OCI-LY3 (cell line): Measurements from ENCODE around the gene PAM.

Source experiments
- H2AFZ ChIP-seq: fragments of 200-600, 300-600 bp; shearing (Covaris generic); 2 replicates; pipeline ENCODE4 v1.6.0; 2014; ENCODE audit warnings: antibody characterized with exemption, low read depth, low read length
- H3K27ac ChIP-seq: fragments of 200-600, 300-600 bp; sonication (generic); 2 replicates; pipeline ENCODE4 v1.5.1; 2014; ENCODE audit warnings: mild to moderate bottlenecking, low read length, moderate library complexity, mixed read lengths
- H3K27me3 ChIP-seq: fragments of 200-600, 300-600 bp; sonication (generic); 2 replicates; pipeline ENCODE4 v1.6.1; 2014; ENCODE audit warnings: low read depth, low read length, mixed read lengths
- H3K36me3 ChIP-seq: fragments of 200-600, 300-600 bp; sonication (generic); replicated peaks from 2 replicates; pipeline ENCODE3; 2014; ENCODE audit warnings: low read depth, low read length, mixed read lengths
- H3K4me1 ChIP-seq: fragments of 300-600, 200-600 bp; sonication (generic); 2 replicates; pipeline ENCODE4 v1.6.1; 2014; ENCODE audit warnings: low read length, mixed read lengths
- H3K4me2 ChIP-seq: fragments of 200-600, 300-600 bp; sonication (generic); 2 replicates; pipeline ENCODE4 v1.6.1; 2014; ENCODE audit warnings: low read length, mixed read lengths
- H3K4me3 ChIP-seq: fragments of 300-600, 200-600 bp; sonication (generic); 2 replicates; pipeline ENCODE4 v1.5.1; 2014; ENCODE audit warnings: antibody characterized with exemption, mild to moderate bottlenecking, low read length, moderate library complexity
- H3K79me2 ChIP-seq: fragments of 300-600, 200-600 bp; shearing (Covaris generic); 2 replicates; pipeline ENCODE4 v1.6.1; 2014; ENCODE audit warnings: mild to moderate bottlenecking, low read length, mixed read lengths
- H3K9ac ChIP-seq: fragments of 300-600, 200-600 bp; shearing (Covaris generic); 2 replicates; pipeline ENCODE4 v1.6.0; 2014; ENCODE audit warnings: mild to moderate bottlenecking, low read length, moderate library complexity
- H3K9me3 ChIP-seq: fragments of 200-600, 300-600 bp; shearing (Covaris generic); 2 replicates; pipeline ENCODE4 v1.6.1; 2014; ENCODE audit warnings: low read length, mixed read lengths; ENCODE audit not compliant: insufficient read depth
- H4K20me1 ChIP-seq: fragments of 200-600, 300-600 bp; sonication (generic); 2 replicates; pipeline ENCODE4 v1.6.1; 2016; ENCODE audit warnings: low read length, mixed read lengths; ENCODE audit not compliant: insufficient read depth
- CTCF ChIP-seq: fragments of 200-600, 300-600 bp; sonication (generic); IDR thresholded peaks from 2 replicates; pipeline ENCODE4 v1.5.1; 2014; ENCODE audit warnings: antibody characterized with exemption, low read length, low read depth
- EZH2phosphoT487 ChIP-seq: fragments of 200-600 bp; shearing (Covaris generic); IDR thresholded peaks from 2 replicates; pipeline ENCODE4 v1.6.1; 2018; ENCODE audit warnings: antibody characterized with exemption, mixed run types, low read depth

PAM gene

GRCh38 chr5:102856389-102856777 is 101.3 kb downstream of the PAM start:
- H4K20me1 ChIP-seq: no peaks in the 10 kb centered on the region
- no peak overlapping the region for H2AFZ ChIP-seq
- no peaks in the 10 kb centered on the region for H3K4me1 ChIP-seq
- no peaks in the 10 kb centered on the region for H3K36me3 ChIP-seq
- no peaks in the 10 kb centered on the region for H3K9me3 ChIP-seq
- TF ChIP-seq EZH2phosphoT487 (no peak), CTCF (no peak)
- H3K79me2 ChIP-seq: no peaks in the 10 kb centered on the region
- no peak overlapping the region for H3K27ac ChIP-seq
- H3K4me3 ChIP-seq: no peak overlapping the region
- H3K27me3 ChIP-seq: no peaks in the 10 kb centered on the region
- H3K9ac ChIP-seq: no peak overlapping the region
- no peak overlapping the region for H3K4me2 ChIP-seq

DNA sequence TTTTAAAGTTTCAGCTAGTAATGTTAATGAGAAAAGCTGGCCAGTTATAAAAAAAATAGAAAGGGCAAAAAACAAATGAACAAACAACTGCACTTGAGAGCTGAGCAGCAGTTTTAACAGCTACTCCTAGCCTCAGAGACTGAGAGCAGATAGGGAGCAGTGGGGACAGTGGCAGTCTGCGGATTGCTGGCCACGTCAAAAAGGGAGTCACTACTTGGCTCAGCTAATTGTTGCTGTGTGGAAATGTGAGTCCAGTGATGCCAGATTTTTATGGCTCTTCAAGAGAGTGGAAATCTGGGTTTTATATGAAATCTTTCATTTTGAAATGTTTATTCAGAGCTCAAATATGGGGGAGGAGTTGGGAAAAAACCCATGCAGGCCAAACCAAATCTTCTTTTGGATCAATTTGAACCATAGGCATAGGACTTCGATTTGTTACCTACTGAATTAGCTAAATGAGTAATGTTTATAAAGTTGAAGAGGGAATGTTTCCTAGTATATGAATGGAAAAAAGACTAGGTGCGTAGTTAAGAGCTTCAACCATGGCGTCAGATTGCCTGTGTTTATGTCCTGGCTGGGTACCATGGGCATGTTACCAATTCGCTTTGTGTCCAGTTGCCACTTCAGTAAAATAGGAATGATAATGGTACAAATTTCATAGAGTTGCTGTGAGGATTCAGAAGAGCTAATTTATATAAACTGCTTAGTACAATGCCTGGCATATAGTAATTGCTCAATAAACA is 102.1 kb downstream of the PAM start:
- H3K79me2 ChIP-seq: no peaks in the 10 kb centered on the region
- H3K4me2 ChIP-seq: no peak overlapping the region
- no peak overlapping the region for H3K27ac ChIP-seq
- H3K9me3 ChIP-seq: no peaks in the 10 kb centered on the region
- H3K9ac ChIP-seq: no peak overlapping the region
- no peak overlapping the region for H3K4me3 ChIP-seq
- no peak overlapping the region for H2AFZ ChIP-seq
- no peaks in the 10 kb centered on the region for H3K36me3 ChIP-seq
- no peaks in the 10 kb centered on the region for H4K20me1 ChIP-seq
- TF ChIP-seq EZH2phosphoT487 (no peak), CTCF (no peak)
- H3K27me3 ChIP-seq: no peaks in the 10 kb centered on the region
- no peaks in the 10 kb centered on the region for H3K4me1 ChIP-seq

DNA sequence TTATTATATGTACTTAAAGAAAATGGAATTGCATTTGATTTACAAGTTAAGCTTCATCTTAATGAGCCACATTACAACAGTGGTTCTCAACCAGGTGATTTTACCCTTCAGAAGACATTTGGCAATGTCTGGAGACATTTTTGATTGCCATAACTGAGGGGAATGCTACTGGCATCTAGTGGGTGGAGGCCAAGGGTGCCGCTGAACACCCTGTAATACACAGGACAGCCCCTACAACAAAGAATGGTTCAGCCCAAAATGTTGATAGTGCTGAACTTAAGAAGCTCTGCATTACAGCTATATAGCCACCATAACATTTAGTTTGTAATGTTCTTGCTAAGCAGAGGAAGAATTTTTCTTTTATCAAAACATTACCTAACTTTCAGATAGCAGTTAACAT is 103.1 kb downstream of the PAM start:
- Histone ChIP-seq H3K4me3 (no peak overlapping the region), H3K79me2 (no peaks in the 10 kb centered on the region), H3K4me2 (no peak overlapping the region), H4K20me1 (no peaks in the 10 kb centered on the region), H3K9me3 (no peaks in the 10 kb centered on the region), H2AFZ (no peak overlapping the region), H3K27ac (no peak overlapping the region), H3K4me1 (no peaks in the 10 kb centered on the region), H3K9ac (no peak overlapping the region), H3K36me3 (no peaks in the 10 kb centered on the region), H3K27me3 (no peaks in the 10 kb centered on the region)
- TF ChIP-seq CTCF: no peak

DNA sequence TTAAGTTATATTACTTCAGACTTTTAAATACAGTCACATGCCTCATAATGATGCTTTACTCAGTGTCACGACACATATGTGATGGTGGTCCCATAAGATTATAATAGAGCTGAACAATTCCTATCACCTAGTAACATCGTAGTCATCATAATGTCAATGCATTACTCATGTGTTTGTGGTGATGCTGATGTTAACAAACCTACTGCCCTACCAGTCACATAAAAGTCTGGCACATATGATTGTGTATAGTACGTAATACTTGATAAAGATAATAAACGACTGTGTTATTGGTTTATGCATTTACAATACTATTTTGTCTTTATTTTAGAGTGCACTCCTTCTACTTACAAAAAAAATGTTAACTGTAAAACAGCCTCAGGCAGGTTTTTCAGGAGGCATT is 103.7 kb downstream of the PAM start:
- Histone ChIP-seq H3K9ac (no peak overlapping the region), H3K4me1 (no peaks in the 10 kb centered on the region), H3K27me3 (no peaks in the 10 kb centered on the region), H3K9me3 (no peaks in the 10 kb centered on the region), H4K20me1 (no peaks in the 10 kb centered on the region), H3K4me3 (no peak overlapping the region), H3K79me2 (no peaks in the 10 kb centered on the region), H3K4me2 (no peak overlapping the region), H3K36me3 (no peaks in the 10 kb centered on the region), H2AFZ (no peak overlapping the region), H3K27ac (no peak overlapping the region)
- TF ChIP-seq EZH2phosphoT487 (no peak), CTCF (no peak)
